Heart left ventricle (tissue), 13 donors: ENCODE measurements around the gene KCP.

ENCODE experiments used
- CTCF ChIP-seq, 12 donors: fragments of 200-600 bp; sonication (generic) in 4 of 12; IDR thresholded peaks; one replicate each; pipeline versions ENCODE4 v1.5.0 to v1.8.0; 2018 to 2022; ENCODE audit warnings: antibody characterized with exemption in 12 of 12, mild to moderate bottlenecking in 5 of 12
- POLR2A ChIP-seq, 2 donors: fragments of 450-650 bp; IDR thresholded peaks; one replicate each; pipeline ENCODE4 v1.6.1; 2017; ENCODE audit warnings: antibody characterized with exemption in 2 of 2, mild to moderate bottlenecking in 2 of 2, moderate library complexity in 2 of 2
- donor health status: ischemic (EF 13 %, LVEDD 7.1; RV severe dilation, severe dysfunction).
- donor health status: DM: no; HTN: yes; CAD: no.
- donor health status: DM: no; HTN: no; CAD: no.
- donor health status: ischemic (EF 25% LVEDD 6.9; RV normal size, moderate dysfunction).
- donor health status: ischemic (EF 25% LVEDD 5.7; RV mildly dilated, moderate dysfunction).
- donor health status: ischemic (EF 35%, LVEDD 5.7; RV mildly dilated, moderate dysfunction).
- donor health status: nonischemic (EF 11% LVEDD 7.7; RV severe dilation, severe dysfunction).
- donor health status: DM: yes; HTN: yes; CAD: no.
- donor health status: PGD.
- donor health status: ischemic (EF 29% LVEDD 5.4; RV normal size, mild dysfunction).
- donor health status: nonischemic (EF 23%, LVEDD 6.1; RV moderate dilation, normal function).

GRCh38 chr7:128891110-128891941 lies 19.2 kb downstream of the KCP start:
- TF ChIP-seq CTCF (IDR thresholded peaks at IDR 0.05): no peak
- TF ChIP-seq POLR2A (IDR thresholded peaks at IDR 0.05): no peak
